Measurements from ENCODE around the gene MAPK6.

DNA sequence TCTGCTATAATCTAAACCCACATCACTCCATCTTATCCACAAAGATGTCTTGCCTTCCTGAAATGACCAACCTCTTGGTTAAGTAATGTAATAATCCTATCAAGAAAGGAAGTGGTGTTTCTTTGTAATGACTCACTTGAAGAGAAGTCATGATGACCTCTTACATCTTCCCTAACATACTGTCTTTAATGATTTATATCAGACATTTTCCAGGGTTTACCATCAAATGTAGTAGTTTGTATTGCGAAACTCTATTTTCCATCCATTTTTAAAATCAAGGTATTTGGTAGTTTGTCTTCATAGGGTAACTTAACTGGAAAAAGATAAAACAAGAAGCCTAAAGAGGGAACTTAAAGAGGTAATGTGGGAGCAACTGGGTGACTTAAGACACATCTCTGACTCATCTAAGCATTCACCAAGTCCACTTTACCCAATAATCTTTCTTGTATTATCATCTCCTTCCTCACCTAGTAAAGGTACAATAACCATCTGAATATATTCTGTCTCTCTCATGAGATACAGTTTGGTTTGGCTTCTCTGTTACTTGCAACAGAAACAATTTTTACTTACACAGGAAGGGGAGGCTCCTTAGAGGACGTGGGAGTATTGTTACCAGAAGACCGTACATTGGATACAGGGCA lies 5.7 kb upstream of the MAPK6 start:
- TF ChIP-seq, protein P1, sequence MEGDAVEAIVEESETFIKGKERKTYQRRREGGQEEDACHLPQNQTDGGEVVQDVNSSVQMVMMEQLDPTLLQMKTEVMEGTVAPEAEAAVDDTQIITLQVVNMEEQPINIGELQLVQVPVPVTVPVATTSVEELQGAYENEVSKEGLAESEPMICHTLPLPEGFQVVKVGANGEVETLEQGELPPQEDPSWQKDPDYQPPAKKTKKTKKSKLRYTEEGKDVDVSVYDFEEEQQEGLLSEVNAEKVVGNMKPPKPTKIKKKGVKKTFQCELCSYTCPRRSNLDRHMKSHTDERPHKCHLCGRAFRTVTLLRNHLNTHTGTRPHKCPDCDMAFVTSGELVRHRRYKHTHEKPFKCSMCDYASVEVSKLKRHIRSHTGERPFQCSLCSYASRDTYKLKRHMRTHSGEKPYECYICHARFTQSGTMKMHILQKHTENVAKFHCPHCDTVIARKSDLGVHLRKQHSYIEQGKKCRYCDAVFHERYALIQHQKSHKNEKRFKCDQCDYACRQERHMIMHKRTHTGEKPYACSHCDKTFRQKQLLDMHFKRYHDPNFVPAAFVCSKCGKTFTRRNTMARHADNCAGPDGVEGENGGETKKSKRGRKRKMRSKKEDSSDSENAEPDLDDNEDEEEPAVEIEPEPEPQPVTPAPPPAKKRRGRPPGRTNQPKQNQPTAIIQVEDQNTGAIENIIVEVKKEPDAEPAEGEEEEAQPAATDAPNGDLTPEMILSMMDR (IDR thresholded peaks at IDR 0.05): no peak
- TF ChIP-seq POLR2A (IDR thresholded peaks at IDR 0.05): no peak
